Mucosa of rectum (tissue), 2 donors: ENCODE data around the gene LCN1.

Source experiments
- H3K27ac ChIP-seq, 2 donors: one replicate each; pipeline ENCODE4 v1.7.0; 2013; ENCODE audit warnings: inconsistent platforms in 2 of 2, low read depth in 2 of 2, low read length in 2 of 2
- H3K27me3 ChIP-seq, 2 donors: one replicate each; pipeline ENCODE4 v1.7.0; 2013; ENCODE audit warnings: low read length in 2 of 2; ENCODE audit not compliant: control insufficient read depth in 2 of 2, insufficient read depth in 2 of 2
- H3K36me3 ChIP-seq, 2 donors: one replicate each; pipeline ENCODE4 v1.7.0; 2013; ENCODE audit warnings: low read length in 2 of 2; ENCODE audit not compliant: control insufficient read depth in 2 of 2, insufficient read depth in 2 of 2
- H3K4me1 ChIP-seq, 2 donors: one replicate each; pipeline ENCODE4 v1.7.0; 2013; ENCODE audit warnings: low read length in 2 of 2, mild to moderate bottlenecking in 1 of 2; ENCODE audit not compliant: control insufficient read depth in 2 of 2, insufficient read depth in 2 of 2
- H3K4me3 ChIP-seq, 2 donors: one replicate each; pipeline ENCODE4 v1.7.0; 2013; ENCODE audit warnings: low read length in 2 of 2
- H3K9ac ChIP-seq, 2 donors: one replicate each; pipeline ENCODE4 v1.7.0; 2013; ENCODE audit warnings: low read length in 2 of 2, low read depth in 1 of 2, mild to moderate bottlenecking in 1 of 2
- H3K9me3 ChIP-seq, 2 donors: one replicate each; pipeline ENCODE4 v1.7.0; 2013; ENCODE audit warnings: low read length in 2 of 2; ENCODE audit not compliant: control insufficient read depth in 2 of 2
- donor health status: healthy.
- donor health status: Normal muscosa, but diverticular disease.

Gene LCN1

DNA sequence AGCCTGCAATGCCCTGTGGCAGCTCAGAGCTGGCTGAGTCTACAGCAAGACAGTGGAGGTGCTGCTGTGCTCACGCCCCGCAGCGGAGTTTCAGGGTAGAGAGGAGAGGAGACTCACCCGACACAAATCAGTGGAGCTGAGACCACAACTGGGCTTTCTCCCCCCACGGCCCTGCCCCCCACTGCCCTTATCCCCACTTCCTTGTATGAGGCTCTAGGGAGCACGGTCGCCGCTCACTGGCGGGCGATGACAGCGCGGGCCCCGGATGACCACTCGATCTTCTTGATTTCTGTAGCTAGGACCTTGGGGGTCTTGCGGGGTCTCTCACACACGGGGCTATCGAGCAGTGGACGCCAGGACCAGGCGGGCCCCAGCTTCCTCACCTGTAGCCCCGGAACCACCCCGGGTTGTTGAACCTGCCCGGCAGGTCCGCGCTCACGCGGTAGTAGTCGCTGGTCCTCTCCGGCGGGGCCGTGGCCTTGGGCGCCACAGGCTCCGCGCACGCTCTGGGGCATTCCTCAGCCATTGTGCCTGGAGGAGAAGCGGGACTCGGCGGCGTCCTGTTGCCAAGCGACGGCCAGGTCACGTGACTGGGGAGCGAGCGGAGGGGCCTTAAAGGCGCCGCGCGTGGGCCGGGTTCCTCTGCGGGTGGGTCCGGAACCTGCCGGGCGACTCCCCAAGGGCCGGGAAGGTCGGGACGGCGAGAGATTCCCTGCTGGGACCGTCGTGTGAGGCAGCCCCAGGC is 21.7 kb upstream of the LCN1 start:
- peak overlapping the region; percentile 82 to 83 for H3K4me3 ChIP-seq
- peak overlapping the region; percentile 75 to 83 for H3K9ac ChIP-seq
- no peaks in the 10 kb centered on the region for H3K9me3 ChIP-seq
- H3K27me3 ChIP-seq = peaks cover 0 to 3% of the 10 kb centered on the region in 2 donors
- H3K36me3 ChIP-seq = peaks cover 14 to 17% of the 10 kb centered on the region in 2 donors
- H3K27ac ChIP-seq = peak overlapping the region; percentile 18 to 70
- peaks cover 20 to 21% of the 10 kb centered on the region in 2 donors for H3K4me1 ChIP-seq

DNA sequence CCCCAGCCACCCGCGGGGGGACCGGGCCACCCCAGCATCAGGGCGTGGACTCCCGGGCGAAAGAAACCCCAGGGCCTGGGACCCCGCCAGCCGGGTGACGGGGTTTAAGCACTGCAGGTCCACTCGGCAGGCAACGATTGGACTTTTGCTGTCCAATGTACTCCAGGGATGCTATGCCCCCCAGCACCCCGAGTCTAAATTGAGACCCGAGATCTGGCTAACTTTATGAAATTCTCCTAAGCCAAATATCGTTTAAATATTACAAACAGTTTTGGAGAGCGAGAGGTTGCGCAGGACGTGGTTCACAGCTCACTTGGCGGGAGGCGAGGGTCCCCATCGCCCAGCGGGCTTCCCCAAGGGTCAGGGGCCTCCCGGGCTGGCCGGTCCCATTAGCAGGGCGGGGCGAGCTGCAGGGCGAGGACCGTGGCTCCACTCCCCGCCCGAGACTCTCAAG is 21.1 kb upstream of the LCN1 start:
- H3K9ac ChIP-seq = peak overlapping the region; percentile 75 to 83
- H3K4me3 ChIP-seq = peak overlapping the region; percentile 82 to 83
- H3K27ac ChIP-seq = peak overlapping the region; percentile 63 to 70
- H3K36me3 ChIP-seq = peaks cover 14 to 17% of the 10 kb centered on the region in 2 donors
- H3K4me1 ChIP-seq = peaks cover 20 to 21% of the 10 kb centered on the region in 2 donors
- H3K9me3 ChIP-seq = no peaks in the 10 kb centered on the region
- peaks cover 0 to 3% of the 10 kb centered on the region in 2 donors for H3K27me3 ChIP-seq

DNA sequence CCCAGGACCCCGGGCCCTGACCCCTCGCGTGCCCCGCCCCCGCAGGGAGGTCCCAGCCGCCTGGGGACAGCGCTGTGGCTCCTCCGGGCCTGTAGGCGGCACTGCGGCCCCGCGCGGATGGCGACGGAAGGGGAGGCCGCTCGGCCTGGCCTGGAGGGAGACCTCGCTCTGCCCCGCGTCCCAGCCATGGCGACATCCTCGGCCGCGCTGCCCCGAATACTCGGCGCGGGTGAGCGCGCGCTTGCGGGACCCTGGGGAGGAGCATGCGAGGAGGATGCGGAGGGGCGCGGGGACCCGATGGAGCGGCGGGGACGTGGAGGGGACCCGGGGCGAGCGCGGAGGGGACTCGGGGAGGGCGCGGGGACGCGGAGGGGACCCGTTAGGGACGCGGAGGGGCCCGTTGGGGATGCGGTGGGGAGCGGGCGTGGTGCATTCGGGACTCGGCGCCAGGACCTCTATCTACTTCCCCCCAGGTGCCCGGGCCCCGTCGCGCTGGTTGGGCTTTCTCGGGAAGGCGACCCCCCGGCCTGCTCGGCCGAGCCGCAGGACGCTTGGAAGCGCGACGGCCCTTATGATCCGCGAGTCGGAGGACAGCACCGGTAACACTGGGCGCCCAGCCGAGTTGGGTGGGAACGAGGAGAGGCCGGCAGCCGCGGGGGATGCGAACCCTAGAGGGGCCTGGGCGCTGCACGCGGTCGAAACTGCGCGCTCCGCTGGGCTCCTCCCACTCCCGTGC is 20.5 kb upstream of the LCN1 start, which contains the start of gene MRPS2:
MRPS2 (plus strand) TSS at position 158 of the 736 bp plus-strand sequence; CDS start at position 187, 29 bp downstream.
- no peaks in the 10 kb centered on the region for H3K9me3 ChIP-seq
- peaks cover 0 to 3% of the 10 kb centered on the region in 2 donors for H3K27me3 ChIP-seq
- H3K4me1 ChIP-seq = peaks cover 20 to 21% of the 10 kb centered on the region in 2 donors
- peaks cover 14 to 17% of the 10 kb centered on the region in 2 donors for H3K36me3 ChIP-seq
- peak within 1 kb of the TSS; percentile 75 to 83 for H3K9ac ChIP-seq
- peak within 1 kb of the TSS; percentile 63 to 70 for H3K27ac ChIP-seq
- peak within 1 kb of the TSS; percentile 82 to 83 for H3K4me3 ChIP-seq

DNA sequence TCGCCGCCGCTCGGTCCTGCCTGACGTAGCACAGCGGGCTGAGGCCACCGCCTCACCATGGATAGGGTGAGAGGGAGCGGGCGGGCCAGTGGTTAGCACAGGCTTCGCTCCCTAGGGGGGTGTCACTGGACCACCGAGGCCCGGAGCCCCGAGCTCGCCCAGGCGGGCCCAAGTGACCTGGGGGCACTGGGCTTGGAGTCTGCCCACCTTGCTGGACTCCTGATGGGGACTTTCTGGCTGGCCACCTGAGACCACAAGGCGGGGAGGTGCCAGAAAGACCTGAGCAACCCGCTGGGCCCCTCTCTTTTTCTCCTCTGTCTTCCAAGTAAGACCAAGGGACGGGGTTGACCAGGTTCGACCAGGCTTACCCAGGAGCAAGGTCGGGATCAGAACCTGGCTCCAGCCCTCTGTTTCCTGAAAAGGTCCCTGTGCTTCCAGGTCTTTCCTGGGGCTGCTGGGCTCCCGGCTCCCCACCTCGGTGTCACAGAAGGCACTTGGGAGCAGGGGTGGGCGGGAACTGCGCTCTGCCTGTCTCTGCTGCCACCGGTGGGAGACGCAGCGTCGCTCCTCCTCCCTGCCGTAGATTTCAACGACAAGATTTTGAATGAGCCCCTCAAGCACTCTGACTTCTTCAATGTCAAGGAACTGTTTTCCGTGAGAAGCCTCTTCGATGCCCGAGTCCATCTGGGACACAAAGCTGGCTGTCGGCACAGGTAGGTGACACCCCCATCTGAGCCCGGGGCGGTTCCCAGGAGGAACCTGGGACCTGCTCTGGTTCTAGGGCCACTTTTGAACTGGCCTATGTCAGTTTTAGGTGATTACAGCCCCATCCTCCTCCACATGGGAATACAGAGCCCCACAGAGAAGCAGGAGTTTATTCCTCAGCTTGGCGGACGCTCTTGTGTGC is 19.7 kb upstream of the LCN1 start:
- peaks cover 20 to 21% of the 10 kb centered on the region in 2 donors for H3K4me1 ChIP-seq

DNA sequence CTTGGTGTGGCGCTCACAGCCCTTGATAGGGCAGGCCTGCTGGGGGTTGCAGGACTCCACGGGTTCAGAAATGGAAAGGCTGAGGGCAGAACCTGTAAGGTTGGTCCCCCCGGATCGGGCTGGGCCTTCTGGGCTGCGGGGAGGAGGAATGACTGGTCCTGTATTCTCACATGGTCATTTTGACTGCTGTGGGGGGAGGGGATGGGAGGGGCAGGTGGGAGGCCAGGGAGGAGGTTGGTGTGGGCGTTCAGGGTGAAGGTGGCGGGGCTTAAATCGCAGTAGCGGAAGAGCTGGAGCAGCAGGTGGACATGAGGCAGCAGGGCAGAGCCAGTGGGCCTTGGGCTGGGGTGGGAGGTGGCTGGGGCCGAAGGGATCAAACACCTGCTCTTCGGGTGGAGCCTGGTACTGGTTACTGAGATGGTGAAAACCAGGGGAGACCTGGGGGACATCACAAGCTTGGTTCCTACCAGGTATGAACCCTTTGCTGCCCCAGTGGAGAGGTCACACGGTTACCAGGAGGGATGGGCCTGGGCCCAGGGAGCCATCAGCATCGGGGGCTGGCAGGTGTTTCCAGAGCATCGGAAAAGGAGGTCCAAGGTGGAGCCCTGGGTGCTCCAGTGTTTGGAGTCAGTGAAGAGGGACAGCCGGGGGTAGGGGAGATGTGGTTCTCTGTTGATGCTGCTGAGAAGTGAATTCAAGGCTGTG is 18.9 kb upstream of the LCN1 start:
- H3K9ac ChIP-seq = no peak overlapping the region
- H3K36me3 ChIP-seq = peaks cover 14 to 17% of the 10 kb centered on the region in 2 donors
- H3K4me1 ChIP-seq = peaks cover 20 to 21% of the 10 kb centered on the region in 2 donors
- peak overlapping the region in 1 of 2 donors; percentile 7 for H3K4me3 ChIP-seq
- H3K9me3 ChIP-seq = no peaks in the 10 kb centered on the region
- no peak overlapping the region for H3K27ac ChIP-seq
- H3K27me3 ChIP-seq = peaks cover 0 to 3% of the 10 kb centered on the region in 2 donors

More for the DNA sequence above, 19.7 kb upstream of the LCN1 start:
- Histone ChIP-seq H3K27ac (peak overlapping the region in 1 of 2 donors; percentile 70), H3K36me3 (peaks cover 14 to 17% of the 10 kb centered on the region in 2 donors), H3K9me3 (no peaks in the 10 kb centered on the region), H3K27me3 (peaks cover 0 to 3% of the 10 kb centered on the region in 2 donors), H3K9ac (peak overlapping the region; percentile 70 to 83), H3K4me3 (peak overlapping the region; percentile 82 to 83)

DNA sequence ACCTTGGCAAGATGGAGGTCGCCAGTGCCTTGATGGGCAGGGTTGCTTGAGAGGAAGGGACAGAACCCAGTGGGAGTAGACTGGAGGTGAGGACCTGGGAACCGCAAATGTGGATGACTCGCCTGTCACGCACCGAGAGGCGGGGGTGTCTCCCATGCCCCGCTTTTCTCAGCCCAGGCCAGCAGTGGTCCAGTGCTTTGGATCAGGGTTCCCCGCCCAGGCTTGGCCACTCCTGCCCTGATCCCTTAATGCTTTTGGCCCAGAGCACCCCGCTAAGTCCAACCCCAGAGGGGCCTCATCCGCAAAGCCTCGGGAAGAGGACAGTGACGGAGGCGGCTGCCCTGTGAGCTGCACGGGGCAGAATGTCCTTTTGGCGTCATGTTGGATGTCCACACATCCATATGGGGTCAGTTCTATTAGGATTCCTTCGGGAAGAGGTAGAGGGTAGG is 18.3 kb upstream of the LCN1 start:
- Histone ChIP-seq H3K9ac (no peak overlapping the region), H3K9me3 (no peaks in the 10 kb centered on the region), H3K36me3 (peaks cover 14 to 17% of the 10 kb centered on the region in 2 donors), H3K4me1 (peaks cover 20 to 21% of the 10 kb centered on the region in 2 donors), H3K27ac (no peak overlapping the region), H3K27me3 (peaks cover 0 to 2% of the 10 kb centered on the region in 2 donors), H3K4me3 (no peak overlapping the region)

DNA sequence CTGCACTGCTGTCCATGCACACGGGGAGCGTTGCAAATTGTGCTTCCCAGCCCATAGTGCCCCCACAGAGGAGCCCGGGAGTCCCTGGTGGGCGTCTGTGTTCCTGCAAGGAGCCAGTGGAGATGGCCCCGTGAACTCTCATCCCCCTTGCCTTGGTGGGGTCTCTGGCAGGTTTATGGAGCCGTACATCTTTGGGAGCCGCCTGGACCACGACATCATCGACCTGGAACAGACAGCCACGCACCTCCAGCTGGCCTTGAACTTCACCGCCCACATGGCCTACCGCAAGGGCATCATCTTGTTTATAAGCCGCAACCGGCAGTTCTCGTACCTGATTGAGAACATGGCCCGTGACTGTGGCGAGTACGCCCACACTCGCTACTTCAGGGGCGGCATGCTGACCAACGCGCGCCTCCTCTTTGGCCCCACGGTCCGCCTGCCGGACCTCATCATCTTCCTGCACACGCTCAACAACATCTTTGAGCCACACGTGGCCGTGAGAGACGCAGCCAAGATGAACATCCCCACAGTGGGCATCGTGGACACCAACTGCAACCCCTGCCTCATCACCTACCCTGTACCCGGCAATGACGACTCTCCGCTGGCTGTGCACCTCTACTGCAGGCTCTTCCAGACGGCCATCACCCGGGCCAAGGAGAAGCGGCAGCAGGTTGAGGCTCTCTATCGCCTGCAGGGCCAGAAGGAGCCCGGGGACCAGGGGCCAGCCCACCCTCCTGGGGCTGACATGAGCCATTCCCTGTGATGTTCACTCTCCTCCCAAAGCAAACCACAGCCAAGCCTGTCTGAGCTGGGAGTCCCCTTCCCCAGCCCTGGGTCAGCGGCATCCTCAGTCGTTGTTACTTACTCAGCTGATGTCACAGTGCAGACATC is 17.6 kb upstream of the LCN1 start:
- Histone ChIP-seq H3K9ac (no peak overlapping the region), H3K36me3 (peaks cover 14 to 17% of the 10 kb centered on the region in 2 donors), H3K4me3 (no peak overlapping the region), H3K9me3 (no peaks in the 10 kb centered on the region), H3K27ac (no peak overlapping the region), H3K4me1 (peaks cover 20 to 21% of the 10 kb centered on the region in 2 donors), H3K27me3 (no peaks in the 10 kb centered on the region)

DNA sequence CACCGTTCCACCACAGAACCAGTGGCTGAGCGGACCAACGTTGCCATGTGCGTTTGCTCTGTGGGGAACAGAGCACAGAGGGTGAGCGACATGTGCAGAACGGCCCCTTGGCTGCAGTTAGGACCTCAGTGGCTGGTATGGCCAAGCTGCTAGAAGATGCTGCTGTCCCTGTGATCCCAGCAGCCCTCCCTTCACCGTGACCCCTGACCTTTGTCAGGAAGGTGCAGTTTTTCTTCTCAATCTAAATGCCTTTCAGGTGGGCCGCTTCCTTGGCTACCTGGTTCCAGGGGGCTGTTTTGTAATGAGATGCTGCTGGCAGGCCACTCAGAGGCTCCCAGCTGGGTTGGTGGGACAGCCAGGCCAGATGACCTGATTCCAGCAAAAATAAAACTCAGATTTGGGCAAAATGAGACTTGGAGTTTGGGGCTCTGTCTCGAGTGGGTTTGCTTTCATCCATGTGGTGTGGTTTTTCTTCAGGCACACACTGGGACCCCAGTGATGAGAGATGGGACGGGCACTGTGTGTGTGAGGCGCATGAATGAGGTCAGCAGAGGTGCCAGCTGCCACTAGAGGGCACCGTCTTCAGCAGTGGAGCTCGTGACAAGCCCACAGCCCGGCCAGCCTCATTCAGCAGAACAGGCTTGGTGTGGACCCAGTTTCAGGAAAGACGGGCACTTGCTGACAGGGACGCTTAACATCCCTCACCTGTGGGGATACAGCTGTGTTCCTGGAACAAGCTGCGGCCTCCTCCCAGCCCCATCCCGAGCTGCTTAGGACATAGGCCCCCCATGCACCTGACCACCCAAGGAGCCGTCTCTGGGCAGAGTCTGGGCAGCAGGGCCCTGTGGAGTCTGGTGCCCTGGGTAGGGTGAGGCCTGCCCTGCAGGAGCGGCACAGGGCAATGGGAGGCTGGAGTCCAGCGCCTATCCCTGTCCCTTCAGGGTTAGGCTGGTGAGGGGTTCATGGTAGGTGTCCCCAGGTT is 16.7 kb upstream of the LCN1 start:
- Histone ChIP-seq H3K27me3 (no peaks in the 10 kb centered on the region), H3K9me3 (peaks cover 0 to 2% of the 10 kb centered on the region in 2 donors), H3K4me3 (no peak overlapping the region), H3K9ac (no peak overlapping the region), H3K4me1 (peaks cover 15% of the 10 kb centered on the region in 2 donors), H3K36me3 (peaks cover 14 to 17% of the 10 kb centered on the region in 2 donors), H3K27ac (no peak overlapping the region)
